HEK293 (cell line): ENCODE data around the gene ARNT2.
A peak's percentile ranks its signal among the peaks of the same experiment; 100 is the strongest.

Source experiments
- CTCF ChIA-PET: fragments of 350-600 bp; formaldehyde crosslinking; extraction: SDS; loops from one replicate; lab custom pipeline; 2021; ENCODE audit warnings: antibody characterized with exemption; lab: Yijun Ruan, JAX
- POLR2A ChIA-PET: fragments of 300-600 bp; formaldehyde crosslinking; extraction: SDS; loops from one replicate; lab custom pipeline; 2020; ENCODE audit warnings: antibody characterized with exemption, inconsistent platforms; lab: Yijun Ruan, JAX
- H3K27ac ChIP-seq: fragments of 200-500 bp; sonication (Bioruptor generic); 2 replicates; pipeline ENCODE4 v1.5.1; 2014; ENCODE audit warnings: low read depth, low read length, control low read depth, inconsistent platforms; ENCODE audit errors: extremely low read depth
- H3K36me3 ChIP-seq, 2 experiments: fragments of 200-500 bp in 1 of 2; sonication (Bioruptor generic) in 1 of 2; 1 replicate in 1 of 2; 2 replicates in 1 of 2; pipeline ENCODE4 v1.5.1; 2014 to 2017; ENCODE audit warnings: inconsistent platforms in 2 of 2, low read length in 2 of 2; ENCODE audit not compliant: control insufficient read depth in 2 of 2, insufficient read depth in 1 of 2
- H3K4me1 ChIP-seq: fragments of 200-500 bp; sonication (Bioruptor generic); 2 replicates; pipeline ENCODE4 v1.5.1; 2014; ENCODE audit warnings: mild to moderate bottlenecking, low read length, inconsistent platforms; ENCODE audit not compliant: control insufficient read depth, insufficient read depth
- H3K4me3 ChIP-seq: 2 replicates; pipeline ENCODE4 v1.5.1; 2011; ENCODE audit warnings: low read depth, mild to moderate bottlenecking, control low read depth, low read length, moderate library complexity
- H3K9me3 ChIP-seq: fragments of 200-500 bp; sonication (Bioruptor generic); 2 replicates; pipeline ENCODE4 v1.5.1; 2014; ENCODE audit warnings: low read depth, low read length, inconsistent platforms; ENCODE audit not compliant: control insufficient read depth, insufficient read depth
- BCL11A ChIP-seq: fragments of 450-650 bp; formaldehyde crosslinking; IDR thresholded peaks from 2 replicates; pipeline ENCODE4 v1.5.1; 2016; ENCODE audit warnings: low read depth, missing biosample characterization, missing genetic modification characterization
- ELK4 ChIP-seq: IDR thresholded peaks from 2 replicates; pipeline ENCODE4 v1.6.1; 2011; ENCODE audit warnings: mild to moderate bottlenecking, low read depth, low read length, borderline replicate concordance
- FEZF1 ChIP-seq: fragments of 450-650 bp; formaldehyde crosslinking; IDR thresholded peaks from 2 replicates; pipeline ENCODE4 v1.5.1; 2016; ENCODE audit warnings: missing biosample characterization, missing genetic modification characterization
- GLIS1 ChIP-seq: fragments of 450-650 bp; formaldehyde crosslinking; IDR thresholded peaks from 2 replicates; pipeline ENCODE4 v1.5.1; 2016; ENCODE audit warnings: missing biosample characterization, missing genetic modification characterization
- MEIS1 ChIP-seq: sonication (generic); formaldehyde crosslinking; IDR thresholded peaks from 2 replicates; pipeline ENCODE4 v1.8.1; 2022; ENCODE audit warnings: missing genetic modification reagents, mild to moderate bottlenecking, borderline replicate concordance
- MZF1 ChIP-seq: fragments of 450-650 bp; formaldehyde crosslinking; IDR thresholded peaks from 2 replicates; pipeline ENCODE4 v1.5.1; 2017; ENCODE audit warnings: missing biosample characterization, missing genetic modification characterization, borderline replicate concordance
- PRDM10 ChIP-seq: fragments of 450-650 bp; formaldehyde crosslinking; IDR thresholded peaks from 2 replicates; pipeline ENCODE4 v1.5.1; 2016; ENCODE audit warnings: missing biosample characterization, missing genetic modification characterization
- SP7 ChIP-seq: fragments of 450-650 bp; formaldehyde crosslinking; IDR thresholded peaks from 2 replicates; pipeline ENCODE4 v1.5.1; 2016; ENCODE audit warnings: missing biosample characterization, missing genetic modification characterization
- WT1 ChIP-seq: fragments of 450-650 bp; formaldehyde crosslinking; IDR thresholded peaks from 2 replicates; pipeline ENCODE4 v1.5.1; 2016; ENCODE audit warnings: missing biosample characterization, missing genetic modification characterization
- ZBTB21 ChIP-seq: fragments of 450-650 bp; formaldehyde crosslinking; IDR thresholded peaks from 2 replicates; pipeline ENCODE4 v1.5.1; 2017; ENCODE audit warnings: missing biosample characterization, missing genetic modification characterization
- ZNF132 ChIP-seq: fragments of 450-650 bp; formaldehyde crosslinking; IDR thresholded peaks from 2 replicates; pipeline ENCODE4 v1.5.1; 2017; ENCODE audit warnings: missing biosample characterization, missing genetic modification characterization, borderline replicate concordance
- ZNF169 ChIP-seq: fragments of 450-650 bp; formaldehyde crosslinking; IDR thresholded peaks from 2 replicates; pipeline ENCODE4 v1.5.1; 2016; ENCODE audit warnings: missing biosample characterization, missing genetic modification characterization
- ZNF214 ChIP-seq: fragments of 450-650 bp; formaldehyde crosslinking; IDR thresholded peaks from 2 replicates; pipeline ENCODE4 v1.5.1; 2017; ENCODE audit warnings: missing biosample characterization, mild to moderate bottlenecking, missing genetic modification characterization, borderline replicate concordance
- ZNF23 ChIP-seq: fragments of 450-650 bp; formaldehyde crosslinking; IDR thresholded peaks from 2 replicates; pipeline ENCODE4 v1.5.1; 2016; ENCODE audit warnings: missing biosample characterization, missing genetic modification characterization, borderline replicate concordance
- ZNF366 ChIP-seq: fragments of 450-650 bp; formaldehyde crosslinking; conservative IDR thresholded peaks from 2 replicates; pipeline ENCODE4 v1.5.1; 2016; ENCODE audit warnings: missing biosample characterization, missing genetic modification characterization
- ZNF488 ChIP-seq: fragments of 450-650 bp; formaldehyde crosslinking; IDR thresholded peaks from 2 replicates; pipeline ENCODE4 v1.5.1; 2016; ENCODE audit warnings: missing biosample characterization, missing genetic modification characterization
- ZNF501 ChIP-seq: fragments of 450-650 bp; formaldehyde crosslinking; IDR thresholded peaks from 2 replicates; pipeline ENCODE4 v1.5.1; 2016; ENCODE audit warnings: missing biosample characterization, missing genetic modification characterization
- ZNF510 ChIP-seq: fragments of 450-650 bp; formaldehyde crosslinking; IDR thresholded peaks from 2 replicates; pipeline ENCODE4 v1.5.1; 2018; ENCODE audit warnings: mild to moderate bottlenecking, missing genetic modification characterization, missing biosample characterization; ENCODE audit not compliant: insufficient replicate concordance
- ZNF623 ChIP-seq: fragments of 450-650 bp; formaldehyde crosslinking; IDR thresholded peaks from 2 replicates; pipeline ENCODE4 v1.5.1; 2016; ENCODE audit warnings: missing biosample characterization, missing genetic modification characterization
- ZNF629 ChIP-seq: fragments of 450-650 bp; formaldehyde crosslinking; IDR thresholded peaks from 2 replicates; pipeline ENCODE4 v1.5.1; 2017; ENCODE audit warnings: missing biosample characterization, missing genetic modification characterization
- ZNF747 ChIP-seq: fragments of 450-650 bp; formaldehyde crosslinking; IDR thresholded peaks from 2 replicates; pipeline ENCODE4 v1.5.1; 2016; ENCODE audit warnings: missing biosample characterization, missing genetic modification characterization
- ZNF768 ChIP-seq: fragments of 450-650 bp; formaldehyde crosslinking; IDR thresholded peaks from 2 replicates; pipeline ENCODE4 v1.5.1; 2018; ENCODE audit warnings: missing biosample characterization, mild to moderate bottlenecking, missing genetic modification characterization
- ZSCAN30 ChIP-seq: fragments of 450-650 bp; IDR thresholded peaks from 2 replicates; pipeline ENCODE4 v1.5.1; 2018; ENCODE audit warnings: missing biosample characterization, mild to moderate bottlenecking, missing genetic modification characterization, moderate library complexity

The ARNT2 gene

GRCh38 chr15:80608688-80609087, 204.5 kb downstream of the ARNT2 start:
- no peaks in the 10 kb centered on the region for H3K4me1 ChIP-seq
- no peak overlapping the region for H3K4me3 ChIP-seq
- H3K27ac ChIP-seq, result no peak overlapping the region
- ChIA-PET CTCF (interaction anchor here (0.6 to 1.4 kb wide), 3 partner anchors 41 to 901 kb away, joined by 3 to 8 read pairs (median 4); no protein-coding TSS in a partner anchor), POLR2A (interaction anchor here (0.6 kb wide), 1 partner anchor 595 kb away, joined by 3 read pairs; no protein-coding TSS in a partner anchor)
- no peaks in the 10 kb centered on the region for H3K36me3 ChIP-seq
- no peak for TF ChIP-seq BCL11A (tag by site-specific recombination)
- peak; percentile 33; the same call in 1 of the 2 replicates for TF ChIP-seq PRDM10 (tag by site-specific recombination)
- TF ChIP-seq ZNF488 (tag by site-specific recombination), result no peak
- TF ChIP-seq ZNF623 (tag by site-specific recombination), result no peak
- no peak for TF ChIP-seq ZNF501 (tag by site-specific recombination)
- 0 out of 2 replicates have a peak, but pooled peaks have one; percentile 22 for TF ChIP-seq ZNF366
- TF ChIP-seq ZNF132 (tag by site-specific recombination), result no peak
- TF ChIP-seq ZSCAN30, result no peak
- TF ChIP-seq ZNF629 (tag by site-specific recombination), result 0 out of 2 replicates have a peak, but pooled peaks have one; percentile 30
- TF ChIP-seq, all 188 proteins: peak for 3
- no peaks in the 10 kb centered on the region for H3K9me3 ChIP-seq

- TF ChIP-seq ZNF510 (tag by site-specific recombination) (no peak), ZNF214 (tag by site-specific recombination) (no peak), ZNF747 (tag by site-specific recombination) (no peak), ELK4 (no peak), ZNF768 (tag by site-specific recombination) (no peak)
- Histone ChIP-seq H3K4me1 (no peaks in the 10 kb centered on the region), H3K27ac (no peak overlapping the region), H3K36me3 (no peaks in the 10 kb centered on the region), H3K4me3 (no peak overlapping the region), H3K9me3 (no peaks in the 10 kb centered on the region)
- ChIA-PET POLR2A (interaction anchor here (0.6 to 0.7 kb wide), 2 partner anchors 99 to 595 kb away, joined by 3 read pairs; no protein-coding TSS in a partner anchor), CTCF (interaction anchor here (1.0 to 1.4 kb wide), 2 partner anchors 41 to 167 kb away, joined by 4 to 8 read pairs; no protein-coding TSS in a partner anchor)
Observed at GRCh38 chr15:80609091-80609490, 204.9 kb downstream of the ARNT2 start.

GRCh38 chr15:80609512-80609946, 205.3 kb downstream of the ARNT2 start:
- no peak overlapping the region for H3K4me3 ChIP-seq
- no peaks in the 10 kb centered on the region for H3K9me3 ChIP-seq
- POLR2A ChIA-PET, result interaction anchor here (0.7 kb wide), 1 partner anchor 98 kb away, joined by 3 read pairs; no protein-coding TSS in a partner anchor
- TF ChIP-seq ZNF169 (no peak), SP7 (tag by site-specific recombination) (peak; percentile 44; the same call in 1 of the 2 replicates), FEZF1 (tag by site-specific recombination) (peak; percentile 53), ZBTB21 (tag by site-specific recombination) (no peak), ZNF501 (tag by site-specific recombination) (no peak), MEIS1 (CRISPR knock-in tag) (0 out of 2 replicates have a peak, but pooled peaks have one; percentile 37), WT1 (tag by site-specific recombination) (peak; percentile 44; the same call in 1 of the 2 replicates), GLIS1 (tag by site-specific recombination) (peak; percentile 10; the same call in 1 of the 2 replicates), ZNF23 (tag by site-specific recombination) (no peak), MZF1 (tag by site-specific recombination) (no peak)
- TF ChIP-seq, all 188 proteins: peak for 5
- H3K27ac ChIP-seq, result no peak overlapping the region
- H3K4me1 ChIP-seq, result no peaks in the 10 kb centered on the region
- CTCF ChIA-PET, result interaction anchor here (1.4 kb wide), 1 partner anchor 167 kb away, joined by 8 read pairs; no protein-coding TSS in a partner anchor
- no peaks in the 10 kb centered on the region for H3K36me3 ChIP-seq
